GM10248 (cell line): ENCODE measurements around the gene NDE1.

Experiments used
- CTCF ChIA-PET: fragments of 300-600 bp; sonication (Branson Sonifier 250); formaldehyde crosslinking; extraction: SDS; loops from one replicate; lab custom pipeline; 2021; ENCODE audit warnings: antibody characterized with exemption; lab: Yijun Ruan, JAX
- POLR2A ChIA-PET: fragments of 350-650 bp; sonication (Branson Sonifier 250); formaldehyde crosslinking; extraction: SDS; loops from one replicate; lab custom pipeline; 2020; ENCODE audit warnings: antibody characterized with exemption; lab: Yijun Ruan, JAX
- DNase-seq: peaks from one replicate; pipeline ENCODE4 v3.0.0; 2012; ENCODE audit errors: extremely low spot score
- TF ChIP-seq, protein P1 (sequence below): IDR thresholded peaks from 2 replicates; pipeline ENCODE4 v1.5.1; 2012; ENCODE audit warnings: mild to moderate bottlenecking, low read depth; ENCODE audit errors: extremely low read depth, missing control alignments, control extremely low read depth

The NDE1 gene

DNA sequence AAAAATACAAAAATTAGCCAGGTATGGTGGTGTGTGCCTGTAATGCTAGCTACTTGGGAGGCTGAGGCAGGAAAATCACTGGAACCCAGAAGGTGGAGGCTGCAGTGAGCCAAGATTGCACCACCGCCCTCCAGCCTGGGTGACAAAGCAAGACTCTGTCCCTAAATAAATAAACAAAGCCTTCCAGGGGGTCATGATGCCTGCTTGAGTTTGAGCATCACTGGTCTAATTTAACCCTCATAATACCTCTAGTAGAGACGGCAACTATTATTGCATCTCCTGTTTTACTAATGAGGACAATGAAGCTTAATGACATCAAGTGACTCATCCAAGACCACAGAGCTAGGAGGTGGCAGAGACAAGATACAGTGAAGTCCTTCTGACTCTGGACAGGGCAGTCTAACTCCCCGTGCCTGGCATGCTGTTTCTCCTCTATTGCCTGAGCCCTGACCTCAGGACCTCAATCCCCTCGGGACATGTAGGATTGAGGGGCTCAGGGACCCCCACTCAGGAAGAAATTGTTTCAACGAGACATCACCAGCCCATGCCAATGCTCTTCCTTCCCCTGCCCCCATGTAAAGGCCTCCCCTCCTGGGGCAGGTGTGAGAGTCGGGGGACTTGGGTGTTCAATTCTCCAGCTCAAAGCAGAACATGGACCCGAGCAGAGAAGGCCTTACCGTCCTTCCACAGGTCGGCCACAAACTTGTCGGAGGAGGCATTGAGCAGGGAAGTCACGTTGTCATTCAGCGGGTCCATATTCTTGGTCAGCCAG lies 102.9 kb downstream of the NDE1 start:
- ChIA-PET POLR2A (no interaction called here), CTCF (interaction anchor here (5.8 kb wide), 1 partner anchor 12 kb away, joined by 34 read pairs; no protein-coding TSS in a partner anchor)
- TF ChIP-seq, protein P1, sequence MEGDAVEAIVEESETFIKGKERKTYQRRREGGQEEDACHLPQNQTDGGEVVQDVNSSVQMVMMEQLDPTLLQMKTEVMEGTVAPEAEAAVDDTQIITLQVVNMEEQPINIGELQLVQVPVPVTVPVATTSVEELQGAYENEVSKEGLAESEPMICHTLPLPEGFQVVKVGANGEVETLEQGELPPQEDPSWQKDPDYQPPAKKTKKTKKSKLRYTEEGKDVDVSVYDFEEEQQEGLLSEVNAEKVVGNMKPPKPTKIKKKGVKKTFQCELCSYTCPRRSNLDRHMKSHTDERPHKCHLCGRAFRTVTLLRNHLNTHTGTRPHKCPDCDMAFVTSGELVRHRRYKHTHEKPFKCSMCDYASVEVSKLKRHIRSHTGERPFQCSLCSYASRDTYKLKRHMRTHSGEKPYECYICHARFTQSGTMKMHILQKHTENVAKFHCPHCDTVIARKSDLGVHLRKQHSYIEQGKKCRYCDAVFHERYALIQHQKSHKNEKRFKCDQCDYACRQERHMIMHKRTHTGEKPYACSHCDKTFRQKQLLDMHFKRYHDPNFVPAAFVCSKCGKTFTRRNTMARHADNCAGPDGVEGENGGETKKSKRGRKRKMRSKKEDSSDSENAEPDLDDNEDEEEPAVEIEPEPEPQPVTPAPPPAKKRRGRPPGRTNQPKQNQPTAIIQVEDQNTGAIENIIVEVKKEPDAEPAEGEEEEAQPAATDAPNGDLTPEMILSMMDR = no peak
- DNase-seq = no peak

DNA sequence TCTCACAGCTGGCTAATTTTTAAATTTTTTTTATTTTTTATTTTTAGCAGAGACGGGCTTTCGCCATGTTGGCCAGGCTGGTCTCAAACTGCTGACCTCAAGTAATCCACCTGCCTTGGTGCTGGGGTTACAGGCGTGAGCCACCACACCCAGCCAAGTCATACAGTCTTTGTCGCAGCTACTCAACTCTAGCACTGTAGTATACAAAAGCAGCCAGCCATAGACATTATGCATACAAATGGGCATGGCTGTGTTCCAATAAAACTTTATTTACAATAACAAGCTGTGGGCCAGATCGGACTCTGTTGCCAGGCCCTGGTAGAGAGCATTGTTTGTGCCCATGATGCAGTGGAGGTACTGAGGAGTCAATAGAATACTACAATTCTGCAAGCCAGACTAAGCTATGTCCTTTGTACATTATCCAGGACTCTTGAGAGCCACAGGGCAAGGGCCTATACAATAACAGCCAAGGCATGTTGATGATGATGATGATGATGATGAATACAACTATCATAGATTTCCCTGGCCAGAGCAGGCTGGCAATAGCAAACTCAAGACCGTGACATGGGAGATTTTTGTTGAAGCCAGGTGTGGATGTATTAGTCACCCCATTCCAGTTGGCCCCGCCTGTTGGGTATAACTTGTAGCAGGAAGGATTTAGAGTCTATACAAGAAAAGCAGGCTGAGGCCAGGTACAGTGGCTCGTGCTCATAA lies 104.9 kb downstream of the NDE1 start:
- ChIA-PET POLR2A (no interaction called here), CTCF (interaction anchor here (0.7 to 5.8 kb wide), 14 partner anchors 10 to 342 kb away, joined by 3 to 34 read pairs (median 4); no protein-coding TSS in a partner anchor)
- DNase-seq = no peak
- TF ChIP-seq, protein P1 = no peak

DNA sequence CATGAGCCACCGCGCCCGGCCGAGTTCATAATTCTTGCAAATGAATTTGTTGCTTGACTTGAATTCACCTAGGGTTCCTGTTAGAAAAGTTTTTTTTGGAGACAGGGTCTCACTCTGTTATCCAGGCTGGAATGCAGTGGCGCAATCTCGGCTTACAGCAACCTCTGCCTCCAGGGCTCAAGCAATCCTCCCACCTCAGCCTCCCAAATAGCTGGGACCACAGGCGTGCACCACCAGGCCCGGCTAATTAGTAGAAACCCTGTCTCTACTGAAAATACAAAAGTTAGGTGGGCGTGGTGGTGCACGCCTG lies 107.0 kb downstream of the NDE1 start:
- ChIA-PET POLR2A (no interaction called here), CTCF (interaction anchor here (0.8 to 5.8 kb wide), 9 partner anchors 8 to 131 kb away, joined by 3 to 34 read pairs (median 3); no protein-coding TSS in a partner anchor)
- TF ChIP-seq, protein P1 = no peak
- no peak for DNase-seq

DNA sequence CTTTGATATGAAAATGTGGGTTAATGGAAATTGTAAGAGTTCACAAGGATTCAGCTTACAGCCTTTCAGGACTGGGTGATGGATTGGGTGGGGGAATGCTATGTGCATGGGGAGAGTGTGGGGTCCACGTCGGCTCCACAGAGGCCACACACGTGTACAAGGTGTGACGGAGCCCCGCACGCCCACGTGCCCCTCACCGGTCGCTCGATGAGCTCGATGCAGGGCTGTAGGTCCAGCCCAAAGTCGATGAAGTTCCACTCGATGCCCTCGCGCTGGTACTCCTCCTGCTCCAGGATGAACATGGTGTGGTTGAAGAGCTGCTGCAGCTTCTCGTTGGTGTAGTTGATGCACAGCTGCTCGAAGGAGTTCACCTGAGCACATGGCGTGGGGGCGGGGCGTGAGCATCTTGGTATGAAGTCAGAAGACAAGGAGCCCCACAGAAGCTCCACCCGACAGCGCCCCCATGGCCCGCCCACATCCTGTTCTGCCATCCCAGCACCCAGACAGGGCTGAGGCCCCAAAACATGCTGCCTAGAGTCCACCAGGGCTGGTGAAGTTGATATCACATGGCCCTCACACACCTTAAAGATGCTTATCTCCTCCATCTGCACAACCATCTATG lies 107.7 kb downstream of the NDE1 start:
- no peak for DNase-seq
- POLR2A ChIA-PET = no interaction called here
- CTCF ChIA-PET = interaction anchor here (1.2 to 5.8 kb wide), 3 partner anchors 7 to 20 kb away, joined by 4 to 34 read pairs (median 5); no protein-coding TSS in a partner anchor
- TF ChIP-seq, protein P1 = no peak

DNA sequence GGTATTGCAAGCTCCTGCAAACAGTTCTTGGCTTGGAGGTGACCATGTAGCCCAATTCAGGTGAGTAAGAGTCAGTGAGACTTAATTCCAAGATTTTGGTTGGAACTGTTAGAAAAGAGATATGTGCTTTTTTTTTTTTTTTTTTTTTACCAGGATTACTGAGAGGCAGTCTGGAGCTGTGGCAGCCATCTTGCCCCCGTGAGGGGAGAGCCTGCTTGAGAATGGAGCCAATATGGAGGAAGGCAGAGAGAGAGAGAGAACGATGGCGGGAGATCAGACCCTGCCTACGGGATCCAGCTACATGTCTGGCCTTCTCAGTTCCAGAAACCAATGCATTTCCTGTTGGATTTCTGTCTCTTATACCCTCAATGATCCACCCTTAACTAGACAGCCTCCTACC lies 109.0 kb downstream of the NDE1 start:
- CTCF ChIA-PET = interaction anchor here (1.1 kb wide), 1 partner anchor 62 kb away, joined by 3 read pairs; no protein-coding TSS in a partner anchor
- POLR2A ChIA-PET = no interaction called here
- DNase-seq = no peak
- TF ChIP-seq, protein P1 = no peak

DNA sequence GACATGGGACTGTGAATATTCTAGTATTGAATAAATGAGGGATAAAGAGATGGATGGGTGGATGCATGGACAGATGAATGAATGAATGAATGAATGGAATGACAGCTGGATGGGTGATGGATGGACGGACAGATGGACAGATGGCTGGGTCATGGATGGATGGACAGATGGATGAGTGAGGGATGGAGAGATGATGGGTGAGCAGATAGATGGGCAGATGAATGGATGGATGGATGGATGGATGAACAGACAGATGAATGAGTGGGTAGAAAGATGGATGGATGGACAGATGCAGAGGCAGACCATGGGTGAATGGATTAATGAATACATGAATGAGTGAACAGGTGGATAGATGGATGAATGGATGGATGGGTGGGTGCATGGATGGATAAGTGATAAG lies 110.1 kb downstream of the NDE1 start:
- no peak for DNase-seq
- ChIA-PET POLR2A (no interaction called here), CTCF (interaction anchor here (0.8 to 0.9 kb wide), 2 partner anchors 15 to 62 kb away, joined by 3 read pairs; no protein-coding TSS in a partner anchor)
- TF ChIP-seq, protein P1 = no peak
